ENCODE data around the gene TDG. TPM values are rescaled to one million over a fixed set of nuclear protein-coding genes. Genes with fewer than 3 reads are reported as not detected.

TDG gene
- polyA plus RNA-seq, 3 donors = 12.6 to 22.4 (median 20.1) TPM

GRCh38 chr12:103924761-103925641 lies 40.7 kb upstream of the TDG start:
- Histone ChIP-seq H3K36me3 (replicated peaks in 1 of 2; ENCODE audit: control insufficient read depth in 1 of 2, insufficient read depth in 2 of 2, low read length in 2 of 2) (no peaks in the 10 kb centered on the region), H3K4me2 (replicated peaks; ENCODE audit: extremely low read depth, low read length, poor library complexity, severe bottlenecking) (no peak overlapping the region), H3K27ac (ENCODE audit: low read depth in 1 of 2, low read length in 2 of 2) (no peak overlapping the region), H3K27me3 (ENCODE audit: control insufficient read depth in 2 of 2, insufficient read depth in 2 of 2, low read length in 2 of 2) (no peaks in the 10 kb centered on the region), H3K4me1 (ENCODE audit: control insufficient read depth in 1 of 2, insufficient read depth in 2 of 2, low read length in 2 of 2) (peaks cover 14 to 15% of the 10 kb centered on the region in 2 donors), H2AFZ (ENCODE audit: insufficient read depth, low read depth, low read length, poor library complexity, severe bottlenecking) (no peak overlapping the region), H3K9me3 (replicated peaks in 1 of 2; ENCODE audit: control insufficient read depth in 1 of 2, insufficient read depth in 1 of 2, low read length in 2 of 2) (no peaks in the 10 kb centered on the region), H4K20me1 (ENCODE audit: insufficient read depth, low read length) (no peaks in the 10 kb centered on the region), H3K79me2 (ENCODE audit: insufficient read depth, low read length) (no peaks in the 10 kb centered on the region), H3K4me3 (replicated peaks in 1 of 3; ENCODE audit: low read depth in 2 of 3, low read length in 3 of 3) (no peak overlapping the region), H3K9ac (ENCODE audit: insufficient read depth, low read length, poor library complexity, severe bottlenecking) (no peak overlapping the region)
- peak overlapping the region in 2 of 7 donors; percentile 6 to 7 for H3K27ac Mint-ChIP-seq
- peaks cover 0 to 2% (median under 1%) of the 10 kb centered on the region in 3 donors for H3K27me3 Mint-ChIP-seq (ENCODE audit: low read depth in 3 of 3)
- WGBS (ENCODE audit: insufficient coverage) = 100% methylated on average over 2 of the region's 9 CpGs
- no peak for TF ChIP-seq CTCF (IDR thresholded peaks at IDR 0.05)
- H3K9me3 Mint-ChIP-seq = no peaks in the 10 kb centered on the region
- H3K36me3 Mint-ChIP-seq = no peaks in the 10 kb centered on the region
- H3K4me1 Mint-ChIP-seq = peaks cover 11% of the 10 kb centered on the region
- no peak overlapping the region for H3K4me3 Mint-ChIP-seq
- intact Hi-C loops (cut with micrococcal nuclease) = no loop called here
- DNase-seq = peak in 1 of 3 donors; percentile 29

GRCh38 chr12:103928682-103929045 lies 37.0 kb upstream of the TDG start:
- Histone ChIP-seq H3K9me3 (replicated peaks in 1 of 2; ENCODE audit: control insufficient read depth in 1 of 2, insufficient read depth in 1 of 2, low read length in 2 of 2) (no peaks in the 10 kb centered on the region), H3K36me3 (replicated peaks in 1 of 2; ENCODE audit: control insufficient read depth in 1 of 2, insufficient read depth in 2 of 2, low read length in 2 of 2) (peaks cover 6 to 15% of the 10 kb centered on the region in 2 donors), H2AFZ (ENCODE audit: insufficient read depth, low read depth, low read length, poor library complexity, severe bottlenecking) (peak overlapping the region; percentile 96), H4K20me1 (ENCODE audit: insufficient read depth, low read length) (peaks cover 28% of the 10 kb centered on the region), H3K27me3 (ENCODE audit: control insufficient read depth in 2 of 2, insufficient read depth in 2 of 2, low read length in 2 of 2) (no peaks in the 10 kb centered on the region), H3K79me2 (ENCODE audit: insufficient read depth, low read length) (peaks cover 36% of the 10 kb centered on the region), H3K4me3 (replicated peaks in 1 of 3; ENCODE audit: low read depth in 2 of 3, low read length in 3 of 3) (peak overlapping the region; percentile 77 to 93 (median 79)), H3K4me2 (replicated peaks; ENCODE audit: extremely low read depth, low read length, poor library complexity, severe bottlenecking) (peak overlapping the region; percentile 98), H3K9ac (ENCODE audit: insufficient read depth, low read length, poor library complexity, severe bottlenecking) (peak overlapping the region; percentile 98), H3K4me1 (ENCODE audit: control insufficient read depth in 1 of 2, insufficient read depth in 2 of 2, low read length in 2 of 2) (peaks cover 35 to 44% of the 10 kb centered on the region in 2 donors), H3K27ac (ENCODE audit: low read depth in 1 of 2, low read length in 2 of 2) (peak overlapping the region; percentile 92 to 97)
- peaks cover 0 to 3% (median 2%) of the 10 kb centered on the region in 3 donors for H3K27me3 Mint-ChIP-seq (ENCODE audit: low read depth in 3 of 3)
- H3K4me1 Mint-ChIP-seq = peaks cover 30% of the 10 kb centered on the region
- no peak for TF ChIP-seq CTCF (IDR thresholded peaks at IDR 0.05)
- peak overlapping the region; percentile 95 to 99 for H3K4me3 Mint-ChIP-seq
- H3K27ac Mint-ChIP-seq = peak overlapping the region; percentile 95 to 99 (median 98)
- WGBS (ENCODE audit: insufficient coverage) = 0% methylated on average over 4 of the region's 12 CpGs
- peak; percentile 60 to 78 (median 70) for DNase-seq
- H3K36me3 Mint-ChIP-seq = peaks cover 8 to 11% of the 10 kb centered on the region in 2 donors
- intact Hi-C loops (cut with micrococcal nuclease) = loop anchor here in 1 of 2 donors (2.0 kb wide), 1 partner anchor 88 kb away; the partner anchor contains the start of gene NT5DC3
- no peaks in the 10 kb centered on the region for H3K9me3 Mint-ChIP-seq
